HepG2 (cell line): Measurements from ENCODE around the gene EIF1. TPM values are rescaled to one million over a fixed set of nuclear protein-coding genes. Genes with fewer than 3 reads are reported as not detected.

Experiments
- AHR ChIP-seq: IDR thresholded peaks from 2 replicates; pipeline ENCODE4 v1.6.1; 2018; ENCODE audit warnings: missing genetic modification reagents, missing compliant biosample characterization
- GMEB2 ChIP-seq: IDR thresholded peaks from 2 replicates; pipeline ENCODE4 v1.6.1; 2016; ENCODE audit warnings: missing biosample characterization, missing genetic modification reagents, low read depth
- IRF2 ChIP-seq: IDR thresholded peaks from 2 replicates; pipeline ENCODE4 v1.6.1; 2018; ENCODE audit warnings: missing genetic modification reagents, missing compliant biosample characterization
- LBX2 ChIP-seq: sonication (generic); formaldehyde crosslinking; IDR thresholded peaks from 2 replicates; pipeline ENCODE4 v1.5.0; 2020; ENCODE audit warnings: missing genetic modification reagents, mild to moderate bottlenecking, borderline replicate concordance
- MXD3 ChIP-seq: IDR thresholded peaks from 2 replicates; pipeline ENCODE4 v1.6.1; 2016; ENCODE audit warnings: mild to moderate bottlenecking, missing biosample characterization, missing genetic modification reagents
- PAF1 ChIP-seq: IDR thresholded peaks from 2 replicates; pipeline ENCODE4 v1.6.1; 2016; ENCODE audit warnings: missing genetic modification reagents, missing compliant biosample characterization
- PAWR ChIP-seq: sonication (generic); formaldehyde crosslinking; IDR thresholded peaks from 2 replicates; pipeline ENCODE4 v1.4.0; 2020; ENCODE audit warnings: missing genetic modification reagents, mild to moderate bottlenecking, borderline replicate concordance
- PPARG ChIP-seq: conservative IDR thresholded peaks from 2 replicates; pipeline ENCODE4 v1.6.1; 2016; ENCODE audit warnings: missing biosample characterization, missing genetic modification reagents
- SAP130 ChIP-seq: IDR thresholded peaks from 2 replicates; pipeline ENCODE4 v1.6.1; 2016; ENCODE audit warnings: low read depth
- SIN3B ChIP-seq: fragments of 150-350 bp; IDR thresholded peaks from 2 replicates; pipeline ENCODE4 v1.6.1; 2014; ENCODE audit warnings: low read length
- TAF15 ChIP-seq: fragments of 200-400 bp; formaldehyde crosslinking; IDR thresholded peaks from one replicate; pipeline ENCODE4 v1.6.1; 2018; ENCODE audit warnings: mild to moderate bottlenecking, low read depth, low read length; ENCODE audit not compliant: poor library complexity, severe bottlenecking
- ZBTB25 ChIP-seq: IDR thresholded peaks from 2 replicates; pipeline ENCODE4 v1.6.1; 2018; ENCODE audit warnings: missing genetic modification reagents
- ZBTB33 ChIP-seq: sonication (generic); formaldehyde crosslinking; IDR thresholded peaks from 2 replicates; pipeline ENCODE4 v1.4.0; 2020; ENCODE audit warnings: missing genetic modification reagents
- ZNF275 ChIP-seq: sonication (generic); formaldehyde crosslinking; IDR thresholded peaks from 2 replicates; pipeline ENCODE4 v1.8.0; 2022; ENCODE audit warnings: missing genetic modification reagents, mild to moderate bottlenecking, inconsistent platforms, borderline replicate concordance
- ZNF33A ChIP-seq: sonication (generic); formaldehyde crosslinking; IDR thresholded peaks from 2 replicates; pipeline ENCODE4 v1.5.1; 2020; ENCODE audit warnings: missing genetic modification reagents, mild to moderate bottlenecking, moderate library complexity, borderline replicate concordance
- ZNF607 ChIP-seq: sonication (generic); formaldehyde crosslinking; IDR thresholded peaks from 2 replicates; pipeline ENCODE4 v1.5.1; 2020; ENCODE audit warnings: missing genetic modification reagents, mild to moderate bottlenecking, borderline replicate concordance
- ZNF7 ChIP-seq: IDR thresholded peaks from 2 replicates; pipeline ENCODE4 v1.6.1; 2016; ENCODE audit warnings: missing biosample characterization, missing genetic modification reagents
- ZNF710 ChIP-seq: sonication (generic); formaldehyde crosslinking; IDR thresholded peaks from 2 replicates; pipeline ENCODE4 v1.5.0; 2020; ENCODE audit warnings: mild to moderate bottlenecking, missing genetic modification reagents, borderline replicate concordance
- ZNF761 ChIP-seq: sonication (generic); formaldehyde crosslinking; conservative IDR thresholded peaks from 2 replicates; pipeline ENCODE4 v1.4.0; 2020; ENCODE audit warnings: mild to moderate bottlenecking, missing genetic modification reagents
- ZSCAN12 ChIP-seq: sonication (generic); formaldehyde crosslinking; IDR thresholded peaks from 2 replicates; pipeline ENCODE4 v1.9.0; 2021; ENCODE audit warnings: mild to moderate bottlenecking, missing genetic modification reagents
- polyA plus RNA-seq, 8 experiments: library from polyadenylated mRNA; depleted of rRNA in 3 of 8; stranded (reverse) in 7 of 8; unstranded in 1 of 8; fragments of >200 nt; fragmentation: Illumina TruSeq in 4 of 8; extraction: Trizol in 4 of 8; gene quantifications; 2 replicates each; pipeline versions ENCODE4 v1.2.1 to v1.2.3, GENCODE V29; 2011 to 2016; ENCODE audit warnings: low read depth in 4 of 8, missing spikeins in 1 of 8, mixed read lengths in 1 of 8; ENCODE audit not compliant: insufficient read depth in 1 of 8
- total RNA-seq, 5 experiments: library from RNA; depleted of rRNA; stranded (reverse); fragments of >200 nt; fragmentation: Illumina TruSeq; extraction: Trizol; gene quantifications; 2 replicates each; pipeline ENCODE4 v1.2.3, GENCODE V29; 2016; ENCODE audit warnings: low read depth in 1 of 5

EIF1 gene
- total and polyA plus RNA-seq, 2 of the 13 experiments (the other 11 are each of a cell fraction or from before 2014, with no cell fraction given): 147 to 517 TPM

- TF ChIP-seq ZBTB25 (CRISPR knock-in tag): peak; percentile 78; the same call in 1 of the 2 replicates
- TF ChIP-seq IRF2: peak; percentile 56; the same call in 1 of the 2 replicates
- TF ChIP-seq SIN3B: no peak
- TF ChIP-seq GMEB2 (CRISPR knock-in tag): peak; percentile 9; the same call in 1 of the 2 replicates
- TF ChIP-seq PAF1 (CRISPR knock-in tag): no peak
- peak; percentile 91 for TF ChIP-seq TAF15
- TF ChIP-seq MXD3 (CRISPR knock-in tag): peak; percentile 75
- no peak for TF ChIP-seq ZNF275 (CRISPR knock-in tag)
- 0 out of 2 replicates have a peak, but pooled peaks have one; percentile 46 for TF ChIP-seq PPARG (CRISPR knock-in tag)
- TF ChIP-seq ZNF33A (CRISPR knock-in tag): 0 out of 2 replicates have a peak, but pooled peaks have one; percentile 80
- no peak for TF ChIP-seq ZBTB33 (CRISPR knock-in tag)
- TF ChIP-seq SAP130 (CRISPR knock-in tag): peak; percentile 75
- peak; percentile 86; the same call in 1 of the 2 replicates for TF ChIP-seq ZNF607 (CRISPR knock-in tag)
- TF ChIP-seq LBX2 (CRISPR knock-in tag): peak; percentile 54; the same call in 1 of the 2 replicates
- TF ChIP-seq AHR (CRISPR knock-in tag): no peak; the same call in 1 of the 2 replicates
- 0 out of 2 replicates have a peak, but pooled peaks have one; percentile 23 for TF ChIP-seq ZNF710 (CRISPR knock-in tag)
- TF ChIP-seq PAWR (CRISPR knock-in tag): no peak
- TF ChIP-seq ZNF761 (CRISPR knock-in tag): no peak; the same call in 1 of the 2 replicates
- no peak for TF ChIP-seq ZSCAN12
- TF ChIP-seq ZNF7 (CRISPR knock-in tag): no peak
These were observed 23.0 kb upstream of the EIF1 start (continued) for GRCh38 chr17:41665566-41666236.
